KG1 (cell line): ENCODE data around the gene GARNL3.

ENCODE experiments used
- DNase-seq: peaks from one replicate; lab custom pipeline; 2025; lab: John Stamatoyannopoulos, UW

GARNL3 gene

GRCh38 chr9:127264462-127265219 is at the start of gene GARNL3:
GARNL3 (plus strand) TSS chr9:127264774; CDS start chr9:127264878, 104 bp downstream.
- DNase-seq = no peak

GRCh38 chr9:127215268-127216209 is 49.0 kb upstream of the GARNL3 start:
- DNase-seq = no peak

GRCh38 chr9:127216210-127216887 is 48.2 kb upstream of the GARNL3 start:
- no peak for DNase-seq

- no peak for DNase-seq
These were observed 47.7 kb upstream of the GARNL3 start for GRCh38 chr9:127216888-127217217.

- no peak for DNase-seq
These were observed 45.8 kb upstream of the GARNL3 start for GRCh38 chr9:127218818-127219217.

- no peak for DNase-seq
These were observed 45.1 kb upstream of the GARNL3 start for GRCh38 chr9:127219520-127219919.

GRCh38 chr9:127221695-127222094 is 42.9 kb upstream of the GARNL3 start:
- no peak for DNase-seq

- DNase-seq = no peak
These were observed 42.0 kb upstream of the GARNL3 start for GRCh38 chr9:127222388-127223095.

GRCh38 chr9:127223266-127223665 is 41.3 kb upstream of the GARNL3 start:
- DNase-seq = no peak

GRCh38 chr9:127223810-127224177 is 40.8 kb upstream of the GARNL3 start:
- DNase-seq = no peak

- DNase-seq = no peak
These were observed 40.2 kb upstream of the GARNL3 start for GRCh38 chr9:127224178-127224882.

GRCh38 chr9:127224883-127225739 is 39.5 kb upstream of the GARNL3 start:
- DNase-seq = no peak

GRCh38 chr9:127225801-127226625 is 38.6 kb upstream of the GARNL3 start:
- DNase-seq = no peak

- no peak for DNase-seq
These were observed 34.7 kb upstream of the GARNL3 start for GRCh38 chr9:127229691-127230417.

GRCh38 chr9:127231666-127232065 is 32.9 kb upstream of the GARNL3 start:
- no peak for DNase-seq

GRCh38 chr9:127232833-127233549 is 31.6 kb upstream of the GARNL3 start:
- DNase-seq = no peak

GRCh38 chr9:127233550-127233949 is 31.0 kb upstream of the GARNL3 start:
- no peak for DNase-seq

GRCh38 chr9:127233989-127234388 is 30.6 kb upstream of the GARNL3 start:
- DNase-seq = no peak
